GM12801 (cell line): ENCODE data around the gene AKNAD1.

Source experiments
- CTCF ChIP-seq: IDR thresholded peaks from one replicate; pipeline ENCODE4 v1.5.1; 2011; ENCODE audit warnings: control low read depth; ENCODE audit not compliant: insufficient read length; ENCODE audit errors: extremely low read depth

AKNAD1 gene

GRCh38 chr1:108878160-108878469 lies 21.2 kb upstream of the AKNAD1 start:
- TF ChIP-seq CTCF, result no peak

DNA sequence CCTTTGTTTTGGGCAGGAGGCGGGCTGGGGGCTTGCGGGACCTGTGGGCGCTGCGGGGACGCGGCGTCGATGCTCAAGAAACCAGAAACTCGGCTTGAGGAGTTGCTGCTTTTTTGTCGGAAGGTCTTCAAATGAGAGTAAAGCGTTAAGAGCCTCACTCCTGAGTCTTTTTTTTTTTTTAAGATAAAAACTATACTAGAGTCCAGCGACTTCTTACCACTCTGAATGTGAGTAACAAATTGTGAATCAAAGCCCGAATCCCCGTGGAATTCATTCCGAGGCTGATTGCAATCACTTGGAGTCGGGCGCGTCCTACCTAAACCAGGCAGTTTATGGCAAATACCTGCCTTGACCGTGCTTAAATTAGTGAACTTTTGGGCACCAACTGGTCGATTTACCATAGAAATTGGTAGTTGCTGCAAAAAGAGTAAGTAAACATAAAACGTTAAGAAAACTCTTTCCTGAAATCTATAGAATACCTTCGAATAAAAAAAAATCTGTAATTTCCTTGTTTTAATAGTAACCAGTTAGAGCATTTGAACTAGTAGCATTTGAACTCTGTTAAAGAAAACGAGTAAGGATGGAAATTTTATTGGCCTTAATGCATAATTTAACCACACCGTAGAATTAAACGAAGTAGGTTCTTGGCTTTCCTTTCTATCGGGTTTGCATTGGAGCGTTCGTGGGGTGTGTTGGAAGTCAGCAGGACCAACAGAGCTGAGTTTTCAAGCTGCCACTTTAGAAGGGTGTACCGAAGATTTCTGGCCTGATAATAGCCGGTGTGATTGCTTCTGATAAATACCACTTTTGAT lies 20.7 kb upstream of the AKNAD1 start:
- no peak for TF ChIP-seq CTCF

- no peak for TF ChIP-seq CTCF
Observed at GRCh38 chr1:108871050-108871724, 14.3 kb upstream of the AKNAD1 start.

- no peak for TF ChIP-seq CTCF
Observed at GRCh38 chr1:108865316-108865910, 8.5 kb upstream of the AKNAD1 start.

- no peak for TF ChIP-seq CTCF
Observed at GRCh38 chr1:108863984-108864383, 7.1 kb upstream of the AKNAD1 start.

- no peak for TF ChIP-seq CTCF
Observed at GRCh38 chr1:108862698-108863477, 6.0 kb upstream of the AKNAD1 start.

DNA sequence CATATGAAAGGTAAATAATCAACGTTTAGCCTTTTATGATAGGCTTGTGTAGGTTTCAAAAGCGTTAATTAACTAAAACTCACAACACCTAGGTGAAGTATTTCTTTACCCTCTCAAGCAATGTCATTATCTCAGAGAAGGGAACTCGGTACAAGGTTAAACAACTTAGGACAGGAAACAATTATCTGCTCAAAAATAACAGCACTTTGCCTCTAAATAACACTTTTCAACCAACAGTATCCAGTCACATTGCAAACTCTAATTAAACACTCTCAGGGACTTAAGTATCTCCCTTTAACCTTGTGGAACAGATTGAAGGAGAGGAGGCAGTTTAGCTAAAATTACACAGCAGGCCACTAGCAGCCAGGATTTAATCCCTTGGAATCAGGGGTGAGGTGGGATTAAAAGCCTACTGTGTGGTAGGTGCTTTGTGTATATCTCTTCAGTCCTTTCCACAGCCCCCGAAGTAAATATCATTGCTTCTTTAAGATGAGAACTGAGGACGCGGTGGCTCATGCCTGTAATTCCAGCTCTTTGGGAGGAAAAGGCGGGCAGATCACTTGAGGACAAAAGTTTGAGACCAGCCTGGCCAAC lies 5.2 kb upstream of the AKNAD1 start:
- no peak for TF ChIP-seq CTCF
